WTC11 (cell line): ENCODE data around the gene FBXL12. TPM values are rescaled to one million over a fixed set of nuclear protein-coding genes. Genes with fewer than 3 reads are reported as not detected.

ENCODE experiments used
- ATAC-seq: fragments of 200-7000 bp; cut with Tn5 transposase; 2 replicates; pipeline ENCODE4 v1.10.0; 2021; ENCODE audit warnings: mild to moderate bottlenecking, moderate library complexity
- CTCF ChIA-PET: fragments of 300-600 bp; sonication (Branson Sonifier 250); formaldehyde crosslinking; loops from one replicate; lab custom pipeline; 2021; ENCODE audit warnings: antibody characterized with exemption; lab: Charles Lee
- POLR2A ChIA-PET: fragments of 350-600 bp; sonication (Branson Sonifier 250); formaldehyde crosslinking; loops from one replicate; lab custom pipeline; 2021; ENCODE audit warnings: antibody characterized with exemption; lab: Charles Lee
- DNase-seq: peaks from one replicate; pipeline ENCODE4 v3.0.0; 2021; ENCODE audit warnings: low spot score
- H3K27ac Mint-ChIP-seq: 2 replicates; pipeline ENCODE4 v1.8.0; 2021; ENCODE audit warnings: mixed read lengths
- H3K27me3 Mint-ChIP-seq: 2 replicates; pipeline ENCODE4 v1.8.0; 2021; ENCODE audit warnings: low read depth, mild to moderate bottlenecking, moderate library complexity, mixed read lengths
- H3K36me3 Mint-ChIP-seq: 2 replicates; pipeline ENCODE4 v1.8.0; 2021; ENCODE audit warnings: mixed read lengths
- H3K4me1 Mint-ChIP-seq: 2 replicates; pipeline ENCODE4 v1.8.0; 2022; ENCODE audit warnings: mixed read lengths
- H3K4me3 Mint-ChIP-seq: 2 replicates; pipeline ENCODE4 v1.8.0; 2021; ENCODE audit warnings: mild to moderate bottlenecking, moderate library complexity, mixed read lengths
- H3K9me3 Mint-ChIP-seq: 2 replicates; pipeline ENCODE4 v1.8.0; 2021; ENCODE audit warnings: mixed read lengths
- AR ChIP-seq: fragments of 250-450 bp; sonication (Bioruptor Pico); IDR thresholded peaks from 2 replicates; pipeline ENCODE4 v1.9.0; 2021; ENCODE audit warnings: mild to moderate bottlenecking
- ATF1 ChIP-seq: sonication (generic); formaldehyde crosslinking; IDR thresholded peaks from 2 replicates; pipeline ENCODE4 v1.8.1; 2023; ENCODE audit warnings: mild to moderate bottlenecking, moderate library complexity, missing genetic modification reagents
- ETV6 ChIP-seq: sonication (generic); formaldehyde crosslinking; IDR thresholded peaks from 2 replicates; pipeline ENCODE4 v1.8.1; 2022; ENCODE audit warnings: mild to moderate bottlenecking, missing genetic modification reagents
- IRF2 ChIP-seq: sonication (generic); formaldehyde crosslinking; IDR thresholded peaks from 2 replicates; pipeline ENCODE4 v1.8.0; 2022; ENCODE audit warnings: low read depth, missing genetic modification reagents, borderline replicate concordance
- JAZF1 ChIP-seq: fragments of 250-450 bp; sonication (Bioruptor Pico); IDR thresholded peaks from 2 replicates; pipeline ENCODE4 v1.9.0; 2021; ENCODE audit warnings: moderate library complexity, mild to moderate bottlenecking, inconsistent platforms
- JUN ChIP-seq: sonication (generic); formaldehyde crosslinking; IDR thresholded peaks from 2 replicates; pipeline ENCODE4 v1.8.0; 2023; ENCODE audit warnings: mild to moderate bottlenecking, missing genetic modification reagents
- SMAD4 ChIP-seq: sonication (generic); formaldehyde crosslinking; IDR thresholded peaks from 2 replicates; pipeline ENCODE4 v1.8.0; 2022; ENCODE audit warnings: mild to moderate bottlenecking, missing genetic modification reagents
- SOX15 ChIP-seq: fragments of 250-450 bp; sonication (Bioruptor Pico); IDR thresholded peaks from 2 replicates; pipeline ENCODE4 v1.9.0; 2021; ENCODE audit warnings: mild to moderate bottlenecking
- STAT6 ChIP-seq: sonication (generic); formaldehyde crosslinking; conservative IDR thresholded peaks from 2 replicates; pipeline ENCODE4 v1.8.1; 2023; ENCODE audit warnings: mild to moderate bottlenecking, low read depth, missing genetic modification reagents, moderate library complexity
- ZBTB21 ChIP-seq: sonication (generic); formaldehyde crosslinking; IDR thresholded peaks from 2 replicates; pipeline ENCODE4 v1.8.1; 2023; ENCODE audit warnings: mild to moderate bottlenecking, missing genetic modification reagents, borderline replicate concordance
- ZMAT4 ChIP-seq: fragments of 250-450 bp; sonication (Bioruptor Pico); IDR thresholded peaks from 2 replicates; pipeline ENCODE4 v1.9.0; 2021; ENCODE audit warnings: mild to moderate bottlenecking
- ZNF121 ChIP-seq: sonication (generic); formaldehyde crosslinking; IDR thresholded peaks from 2 replicates; pipeline ENCODE4 v1.8.0; 2023; ENCODE audit warnings: missing genetic modification reagents
- ZNF138 ChIP-seq: sonication (generic); formaldehyde crosslinking; conservative IDR thresholded peaks from 2 replicates; pipeline ENCODE4 v1.8.1; 2022; ENCODE audit warnings: mild to moderate bottlenecking, moderate library complexity, missing genetic modification reagents
- ZNF219 ChIP-seq: sonication (generic); formaldehyde crosslinking; IDR thresholded peaks from 2 replicates; pipeline ENCODE4 v1.8.0; 2023; ENCODE audit warnings: missing genetic modification reagents, mild to moderate bottlenecking, borderline replicate concordance
- ZNF532 ChIP-seq: fragments of 250-450 bp; sonication (Bioruptor Pico); IDR thresholded peaks from 2 replicates; pipeline ENCODE4 v1.9.0; 2021; ENCODE audit warnings: mild to moderate bottlenecking, borderline replicate concordance
- total RNA-seq: library from RNA; stranded (reverse); gene quantifications from 3 replicates; pipeline ENCODE4 v1.2.3, GENCODE V29; 2021
- TF ChIP-seq, protein P1 (sequence below): fragments of 250-450 bp; sonication (Bioruptor Pico); IDR thresholded peaks from 2 replicates; pipeline ENCODE4 v1.9.0; 2021; ENCODE audit warnings: moderate library complexity, mild to moderate bottlenecking, inconsistent platforms, borderline replicate concordance
- TF ChIP-seq, protein P2 (sequence below): sonication (generic); formaldehyde crosslinking; IDR thresholded peaks from 2 replicates; pipeline ENCODE4 v1.8.0; 2022; ENCODE audit warnings: mild to moderate bottlenecking, missing genetic modification reagents
- TF ChIP-seq, protein P3 (sequence below): fragments of 250-450 bp; sonication (Bioruptor Pico); IDR thresholded peaks from 2 replicates; pipeline ENCODE4 v1.8.0; 2021; ENCODE audit warnings: mild to moderate bottlenecking

FBXL12 gene
- total RNA-seq, 1 experiment from 2014 or later, result 37.6 TPM

GRCh38 chr19:9799162-9799561 is 19.7 kb downstream of the FBXL12 start (continued):
- no peak for TF ChIP-seq JUN
- TF ChIP-seq, protein P1, sequence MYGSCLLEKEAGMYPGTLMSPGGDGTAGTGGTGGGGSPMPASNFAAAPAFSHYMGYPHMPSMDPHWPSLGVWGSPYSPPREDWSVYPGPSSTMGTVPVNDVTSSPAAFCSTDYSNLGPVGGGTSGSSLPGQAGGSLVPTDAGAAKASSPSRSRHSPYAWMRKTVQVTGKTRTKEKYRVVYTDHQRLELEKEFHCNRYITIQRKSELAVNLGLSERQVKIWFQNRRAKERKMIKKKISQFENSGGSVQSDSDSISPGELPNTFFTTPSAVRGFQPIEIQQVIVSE (CRISPR knock-in tag), result no peak
- TF ChIP-seq SMAD4, result no peak
- no peak for TF ChIP-seq ZMAT4 (CRISPR knock-in tag)
- no peak for TF ChIP-seq AR (CRISPR knock-in tag)
- TF ChIP-seq STAT6 (CRISPR knock-in tag), result no peak
- no peak for TF ChIP-seq ETV6 (CRISPR knock-in tag)
- TF ChIP-seq, all 79 proteins: peak for 0

GRCh38 chr19:9797871-9798270 is 21.0 kb downstream of the FBXL12 start:
- no peak for ATAC-seq
- Mint-ChIP-seq H3K36me3 (peaks cover 2% of the 10 kb centered on the region; the same call in 1 of the 2 replicates), H3K9me3 (no peaks in the 10 kb centered on the region), H3K27ac (no peak overlapping the region), H3K27me3 (no peaks in the 10 kb centered on the region), H3K4me1 (peaks cover 14% of the 10 kb centered on the region), H3K4me3 (no peak overlapping the region)
- ChIA-PET POLR2A (no interaction called here), CTCF (no interaction called here)
- no peak for DNase-seq
- TF ChIP-seq ETV6 (CRISPR knock-in tag) (no peak), SOX15 (CRISPR knock-in tag) (no peak), ZBTB21 (CRISPR knock-in tag) (no peak), ZNF219 (no peak), IRF2 (CRISPR knock-in tag) (no peak), JAZF1 (CRISPR knock-in tag) (no peak), ZNF138 (CRISPR knock-in tag) (no peak), ZNF532 (no peak), ATF1 (CRISPR knock-in tag) (no peak), JUN (no peak), ZNF121 (no peak)
- TF ChIP-seq, protein P2, sequence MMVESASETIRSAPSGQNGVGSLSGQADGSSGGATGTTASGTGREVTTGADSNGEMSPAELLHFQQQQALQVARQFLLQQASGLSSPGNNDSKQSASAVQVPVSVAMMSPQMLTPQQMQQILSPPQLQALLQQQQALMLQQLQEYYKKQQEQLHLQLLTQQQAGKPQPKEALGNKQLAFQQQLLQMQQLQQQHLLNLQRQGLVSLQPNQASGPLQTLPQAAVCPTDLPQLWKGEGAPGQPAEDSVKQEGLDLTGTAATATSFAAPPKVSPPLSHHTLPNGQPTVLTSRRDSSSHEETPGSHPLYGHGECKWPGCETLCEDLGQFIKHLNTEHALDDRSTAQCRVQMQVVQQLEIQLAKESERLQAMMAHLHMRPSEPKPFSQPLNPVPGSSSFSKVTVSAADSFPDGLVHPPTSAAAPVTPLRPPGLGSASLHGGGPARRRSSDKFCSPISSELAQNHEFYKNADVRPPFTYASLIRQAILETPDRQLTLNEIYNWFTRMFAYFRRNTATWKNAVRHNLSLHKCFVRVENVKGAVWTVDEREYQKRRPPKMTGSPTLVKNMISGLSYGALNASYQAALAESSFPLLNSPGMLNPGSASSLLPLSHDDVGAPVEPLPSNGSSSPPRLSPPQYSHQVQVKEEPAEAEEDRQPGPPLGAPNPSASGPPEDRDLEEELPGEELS (CRISPR knock-in tag), result no peak
- TF ChIP-seq, protein P3, sequence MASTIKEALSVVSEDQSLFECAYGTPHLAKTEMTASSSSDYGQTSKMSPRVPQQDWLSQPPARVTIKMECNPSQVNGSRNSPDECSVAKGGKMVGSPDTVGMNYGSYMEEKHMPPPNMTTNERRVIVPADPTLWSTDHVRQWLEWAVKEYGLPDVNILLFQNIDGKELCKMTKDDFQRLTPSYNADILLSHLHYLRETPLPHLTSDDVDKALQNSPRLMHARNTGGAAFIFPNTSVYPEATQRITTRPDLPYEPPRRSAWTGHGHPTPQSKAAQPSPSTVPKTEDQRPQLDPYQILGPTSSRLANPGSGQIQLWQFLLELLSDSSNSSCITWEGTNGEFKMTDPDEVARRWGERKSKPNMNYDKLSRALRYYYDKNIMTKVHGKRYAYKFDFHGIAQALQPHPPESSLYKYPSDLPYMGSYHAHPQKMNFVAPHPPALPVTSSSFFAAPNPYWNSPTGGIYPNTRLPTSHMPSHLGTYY, result no peak
